IMR-90 (cell line): Measurements from ENCODE around the gene ERMP1. TPM values are rescaled to one million over a fixed set of nuclear protein-coding genes. Genes with fewer than 3 reads are reported as not detected.

ENCODE experiments used
- ATAC-seq: fragments of 200-7000 bp; cut with Tn5 transposase; 2 replicates; pipeline ENCODE4 v1.9.1; 2020; ENCODE audit warnings: low read depth, mild to moderate bottlenecking, moderate library complexity
- BruUV-seq: library from RNA; stranded (reverse); fragments of 400-500 nt; replicated peaks from 2 replicates; lab custom pipeline; 2021; lab: Mats Ljungman, UMichigan
- CTCF ChIA-PET: fragments of 300-600 bp; formaldehyde crosslinking; extraction: SDS; loops from one replicate; lab custom pipeline; 2021; ENCODE audit warnings: antibody characterized with exemption; lab: Yijun Ruan, JAX
- POLR2A ChIA-PET: fragments of 300-600 bp; sonication (Branson Sonifier 250); formaldehyde crosslinking; loops from one replicate; lab custom pipeline; 2022; ENCODE audit warnings: antibody characterized with exemption; ENCODE audit not compliant: unreplicated experiment; lab: Charles Lee
- DNase-seq: peaks from one replicate; pipeline ENCODE4 v3.0.0; 2013
- H2AFZ ChIP-seq: replicated peaks from 2 replicates; pipeline ENCODE3; 2013; ENCODE audit warnings: low read length, mild to moderate bottlenecking; ENCODE audit not compliant: poor library complexity
- H2AK5ac ChIP-seq: 2 replicates; pipeline ENCODE4 v1.6.1; 2013; ENCODE audit warnings: low read depth, low read length, inconsistent platforms
- H2AK9ac ChIP-seq: replicated peaks from 2 replicates; pipeline ENCODE3; 2013; ENCODE audit warnings: mild to moderate bottlenecking, low read depth, low read length, moderate library complexity; ENCODE audit not compliant: poor library complexity
- H2BK120ac ChIP-seq: 2 replicates; pipeline ENCODE4 v1.6.1; 2013; ENCODE audit warnings: low read depth, low read length, inconsistent platforms
- H2BK15ac ChIP-seq: 3 replicates; pipeline ENCODE4 v1.6.1; 2013; ENCODE audit warnings: low read depth, low read length, inconsistent platforms
- H2BK20ac ChIP-seq: 2 replicates; pipeline ENCODE4 v1.6.1; 2013; ENCODE audit warnings: low read depth, mild to moderate bottlenecking, inconsistent platforms, low read length, moderate library complexity
- H2BK5ac ChIP-seq: 2 replicates; pipeline ENCODE4 v1.6.1; 2013; ENCODE audit warnings: mild to moderate bottlenecking, low read depth, low read length, inconsistent platforms; ENCODE audit not compliant: poor library complexity, severe bottlenecking
- H3K14ac ChIP-seq: replicated peaks from 2 replicates; pipeline ENCODE4 v1.6.1; 2013; ENCODE audit warnings: low read depth, low read length, inconsistent platforms
- H3K18ac ChIP-seq: 2 replicates; pipeline ENCODE4 v1.6.1; 2013; ENCODE audit warnings: low read depth, low read length, control low read depth
- H3K23ac ChIP-seq: 2 replicates; pipeline ENCODE4 v1.6.1; 2013; ENCODE audit warnings: low read depth, low read length, inconsistent platforms
- H3K27ac ChIP-seq: 2 replicates; pipeline ENCODE4 v1.5.1; 2013; ENCODE audit warnings: mild to moderate bottlenecking, control low read depth, low read length; ENCODE audit not compliant: insufficient read depth
- H3K27me3 ChIP-seq: 2 replicates; pipeline ENCODE4 v1.6.1; 2013; ENCODE audit warnings: low read length; ENCODE audit not compliant: control insufficient read depth, insufficient read depth
- H3K36me3 ChIP-seq: 2 replicates; pipeline ENCODE4 v1.6.1; 2013; ENCODE audit warnings: low read length, mixed read lengths; ENCODE audit not compliant: control insufficient read depth, insufficient read depth
- H3K4ac ChIP-seq: 2 replicates; pipeline ENCODE4 v1.6.1; 2013; ENCODE audit warnings: low read depth, low read length, inconsistent platforms
- H3K4me1 ChIP-seq: 2 replicates; pipeline ENCODE4 v1.6.1; 2013; ENCODE audit warnings: low read length, mixed read lengths; ENCODE audit not compliant: control insufficient read depth, insufficient read depth
- H3K4me2 ChIP-seq: 2 replicates; pipeline ENCODE4 v1.6.1; 2013; ENCODE audit warnings: low read depth, mild to moderate bottlenecking, control low read depth, low read length, moderate library complexity
- H3K4me3 ChIP-seq: 2 replicates; pipeline ENCODE4 v1.5.1; 2013; ENCODE audit warnings: low read depth, mild to moderate bottlenecking, control low read depth, low read length, moderate library complexity; ENCODE audit not compliant: insufficient read depth
- H3K56ac ChIP-seq: 2 replicates; pipeline ENCODE4 v1.6.1; 2013; ENCODE audit warnings: low read length, inconsistent platforms; ENCODE audit not compliant: insufficient read depth; ENCODE audit errors: extremely low read depth
- H3K79me1 ChIP-seq, 2 experiments: 2 replicates each; pipeline ENCODE4 v1.6.1; 2013; ENCODE audit warnings: low read length in 2 of 2, inconsistent platforms in 1 of 2, low read depth in 1 of 2
- H3K9ac ChIP-seq: 2 replicates; pipeline ENCODE4 v1.6.1; 2013; ENCODE audit warnings: low read depth, low read length, control low read depth
- H3K9me1 ChIP-seq: 2 replicates; pipeline ENCODE4 v1.6.1; 2013; ENCODE audit warnings: low read length, inconsistent platforms; ENCODE audit not compliant: insufficient read depth
- H3K9me3 ChIP-seq: 2 replicates; pipeline ENCODE4 v1.6.1; 2013; ENCODE audit warnings: low read length; ENCODE audit not compliant: control insufficient read depth, insufficient read depth
- H4K20me1 ChIP-seq: 2 replicates; pipeline ENCODE4 v1.6.1; 2013; ENCODE audit warnings: low read length, inconsistent platforms; ENCODE audit not compliant: insufficient read depth
- H4K5ac ChIP-seq: 2 replicates; pipeline ENCODE4 v1.6.1; 2013; ENCODE audit warnings: mild to moderate bottlenecking, low read depth, low read length, control low read depth
- H4K8ac ChIP-seq, 2 experiments: 2 replicates each; pipeline ENCODE4 v1.6.1; 2013; ENCODE audit warnings: low read depth in 2 of 2, low read length in 2 of 2, control low read depth in 1 of 2, inconsistent platforms in 1 of 2
- H4K91ac ChIP-seq: 2 replicates; pipeline ENCODE4 v1.6.1; 2013; ENCODE audit warnings: low read depth, low read length, inconsistent platforms; ENCODE audit not compliant: insufficient read depth
- CEBPB ChIP-seq: IDR thresholded peaks from 2 replicates; pipeline ENCODE4 v1.6.1; 2012; ENCODE audit warnings: low read depth, low read length, improper control_type of control experiment
- MAZ ChIP-seq: IDR thresholded peaks from 2 replicates; pipeline ENCODE4 v1.6.1; 2012; ENCODE audit warnings: low read depth, mild to moderate bottlenecking, low read length, improper control_type of control experiment, moderate library complexity, borderline replicate concordance
- USF2 ChIP-seq: fragments of 150-350 bp; IDR thresholded peaks from 2 replicates; pipeline ENCODE4 v1.6.1; 2017; ENCODE audit warnings: mild to moderate bottlenecking, antibody characterized with exemption, low read length, low read depth
- WGBS, 2 experiments: methylation state at CpG; one replicate each; pipeline versions ENCODE4 v1.1.5 to v1.1.7; 2013; ENCODE audit warnings: missing lambda C conversion rate in 2 of 2; ENCODE audit not compliant: insufficient read length in 1 of 2; ENCODE audit errors: extremely low coverage in 2 of 2; 5-methylcytosine and 5-hydroxymethylcytosine counted together
- dilution Hi-C: fragments of 300-500 bp; cut with HindIII; formaldehyde crosslinking; loops from one replicate; pipeline ENCODE4 v1.14.3; 2018; ENCODE audit warnings: low sequenced_read_pairs; ENCODE audit not compliant: unreplicated experiment
- in situ Hi-C: fragments of 300-500 bp; cut with MboI; formaldehyde crosslinking; loops from 3 replicates; pipeline ENCODE4 v1.14.3; 2019; ENCODE audit warnings: low sequenced_read_pairs, inconsistent platforms, mixed read lengths
- intact Hi-C: fragments of 100-400 bp; cut with micrococcal nuclease; formaldehyde crosslinking; loops from 2 replicates; pipeline ENCODE4 v1.10.0; 2022
- polyA plus RNA-seq, 3 experiments: library from polyadenylated mRNA; depleted of rRNA; stranded (reverse); fragments of >200 nt; gene quantifications; 2 replicates each; pipeline ENCODE4 v1.2.3, GENCODE V29; 2012; ENCODE audit warnings: low replicate concordance in 1 of 3
- total RNA-seq: library from RNA; depleted of rRNA; stranded (reverse); fragments of >200 nt; gene quantifications from 2 replicates; pipeline ENCODE4 v1.2.3, GENCODE V29; 2012

Gene ERMP1
- total and polyA plus RNA-seq, 2 of the 4 experiments (the other 2 are of a cell fraction), result 2.2 to 4.7 TPM

- H3K9me3 ChIP-seq, result no peaks in the 10 kb centered on the region
- CTCF ChIA-PET, result no interaction called here
- no peaks in the 10 kb centered on the region for H4K20me1 ChIP-seq
- no peak overlapping the region for H2BK120ac ChIP-seq
- no TSS peak for BruUV-seq
- no peak overlapping the region for H3K4ac ChIP-seq
- no CpG with 5 or more reads among the region's 1 CpG for WGBS, 2 experiments
- H3K36me3 ChIP-seq, result no peaks in the 10 kb centered on the region
- H4K91ac ChIP-seq, result no peak overlapping the region
- no peak overlapping the region for H3K27ac ChIP-seq
- H2BK5ac ChIP-seq, result no peak overlapping the region
- H3K18ac ChIP-seq, result no peak overlapping the region
- POLR2A ChIA-PET, result no interaction called here
- no peak overlapping the region for H3K9ac ChIP-seq
- H3K4me2 ChIP-seq, result no peak overlapping the region
- no peak for ATAC-seq
- H2AK5ac ChIP-seq, result no peak overlapping the region
- intact Hi-C loops, result no loop called here
- H3K27me3 ChIP-seq, result peaks cover 5% of the 10 kb centered on the region
- dilution Hi-C loops, result no loop called here
- no peak overlapping the region for H4K5ac ChIP-seq
- H3K56ac ChIP-seq, result no peak overlapping the region
- in situ Hi-C loops, result no loop called here
- H2BK15ac ChIP-seq, result no peak overlapping the region
- H3K14ac ChIP-seq, result no peak overlapping the region
- TF ChIP-seq USF2 (no peak), MAZ (no peak), CEBPB (no peak)
- H3K4me1 ChIP-seq, result peaks cover 5% of the 10 kb centered on the region
- H3K79me1 ChIP-seq, result no peaks in the 10 kb centered on the region
- H3K4me3 ChIP-seq, result no peak overlapping the region
- no peak overlapping the region for H4K8ac ChIP-seq
- H2BK20ac ChIP-seq, result no peak overlapping the region
- no peaks in the 10 kb centered on the region for H3K9me1 ChIP-seq
- no peak overlapping the region for H3K23ac ChIP-seq
- no peak overlapping the region for H2AK9ac ChIP-seq
- H2AFZ ChIP-seq, result no peak overlapping the region
- DNase-seq, result no peak
Measured at GRCh38 chr9:5835808-5836207, 2.9 kb upstream of the ERMP1 start.
